ENCODE data around the gene CNTNAP2.

The CNTNAP2 gene

GRCh38 chr7:147952918-147953317 is 1836.3 kb downstream of the CNTNAP2 start:
- no peak for DNase-seq (ENCODE audit: low spot score)

GRCh38 chr7:147968046-147968610 is 1851.5 kb downstream of the CNTNAP2 start:
- DNase-seq (ENCODE audit: low spot score) = no peak

DNA sequence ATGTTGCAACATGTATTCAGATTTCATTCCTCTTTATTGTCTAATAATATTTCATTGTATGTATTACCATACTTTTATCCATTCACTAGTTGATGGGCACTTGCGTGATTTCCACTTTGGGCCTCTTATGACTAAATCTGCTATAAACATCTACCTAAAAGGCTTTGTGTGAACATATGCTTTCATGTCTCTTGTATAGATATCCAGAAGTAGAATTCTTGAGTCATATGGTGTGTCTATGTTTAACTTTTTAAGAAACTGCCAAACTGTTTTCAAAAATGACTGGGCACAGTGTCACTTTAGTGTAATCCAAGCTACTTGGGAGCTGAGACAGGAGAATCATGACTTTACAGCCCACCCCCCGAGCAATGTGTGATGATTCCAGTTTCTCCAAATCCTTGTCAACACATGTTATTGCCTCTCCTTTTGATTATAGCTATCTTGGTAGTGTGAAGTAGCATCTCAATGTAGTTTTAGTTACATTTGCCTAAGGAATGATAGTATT is 1855.1 kb downstream of the CNTNAP2 start:
- DNase-seq (ENCODE audit: low spot score) = no peak

- DNase-seq (ENCODE audit: low spot score) = no peak
Measured at GRCh38 chr7:147978201-147978600, 1861.6 kb downstream of the CNTNAP2 start.

DNA sequence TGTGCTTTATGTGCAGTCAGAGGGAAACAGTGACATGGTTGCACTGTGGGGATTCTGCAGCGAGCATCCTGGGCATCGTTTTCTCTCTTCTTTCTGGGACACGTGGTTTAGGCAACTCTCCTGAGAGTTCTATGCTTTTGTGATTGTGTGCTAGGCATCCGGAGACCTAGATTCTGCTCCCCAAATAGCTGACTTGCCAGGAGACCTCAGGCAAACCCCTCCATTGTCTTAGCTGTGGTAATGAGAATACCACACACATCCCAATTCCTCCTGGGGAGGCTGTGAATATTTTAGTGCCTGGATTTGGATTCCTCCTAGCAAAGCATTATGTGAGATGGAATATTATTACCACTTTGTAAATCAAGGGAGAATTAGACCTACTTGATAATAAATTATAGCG is 1862.0 kb downstream of the CNTNAP2 start:
- DNase-seq (ENCODE audit: low spot score) = no peak

DNA sequence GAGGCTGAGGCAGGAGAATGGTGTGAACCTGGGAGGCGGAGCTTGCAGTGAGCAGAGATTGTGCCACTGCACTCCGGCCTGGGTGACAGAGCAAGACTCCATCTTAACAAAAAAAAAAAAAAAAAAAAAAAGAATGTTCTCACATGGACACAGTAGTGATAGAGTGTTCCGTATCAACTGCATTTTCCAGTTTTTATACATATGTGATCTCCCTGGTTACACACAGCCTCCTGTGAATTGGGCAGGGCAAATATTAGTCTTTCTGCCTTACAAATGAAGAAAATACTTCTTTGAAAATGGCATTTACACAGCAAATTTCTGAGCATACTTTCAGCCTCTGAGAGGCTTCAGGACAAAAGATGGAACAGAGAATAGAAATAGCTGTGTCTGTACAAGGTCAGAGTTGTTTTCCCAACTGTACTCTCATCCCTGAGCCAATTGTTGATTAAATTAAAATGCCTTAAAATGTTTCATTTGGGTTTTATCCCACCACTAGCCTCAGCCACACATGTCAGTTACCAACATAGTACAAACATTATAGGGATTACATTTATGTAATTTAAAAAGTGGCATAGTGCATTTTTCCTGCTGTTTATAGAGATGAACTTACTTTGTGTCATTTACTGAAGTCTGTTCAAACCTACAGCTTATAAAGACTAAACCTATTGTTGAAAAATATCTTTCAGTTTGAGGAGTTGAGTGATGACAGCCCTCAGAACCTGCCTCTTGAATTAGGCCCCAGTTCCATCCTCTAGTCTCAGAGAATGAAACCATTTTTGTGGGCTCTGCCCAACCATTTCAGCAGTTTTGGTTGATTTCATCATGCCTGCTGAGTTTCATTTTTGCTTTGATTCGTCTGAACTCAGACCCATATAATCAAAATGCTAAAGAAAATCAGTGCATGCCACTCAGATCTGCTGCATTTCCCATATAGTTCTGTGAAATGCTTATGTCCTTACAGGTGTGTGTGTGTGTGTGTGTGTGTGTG is 1864.5 kb downstream of the CNTNAP2 start:
- peak; percentile 8 for DNase-seq (ENCODE audit: low spot score)

GRCh38 chr7:147982307-147982706 is 1865.7 kb downstream of the CNTNAP2 start:
- DNase-seq (ENCODE audit: low spot score) = no peak

GRCh38 chr7:147984265-147984664 is 1867.7 kb downstream of the CNTNAP2 start:
- DNase-seq (ENCODE audit: low spot score) = no peak

- no peak for DNase-seq (ENCODE audit: low spot score)
Measured at GRCh38 chr7:147990079-147990478, 1873.5 kb downstream of the CNTNAP2 start.

DNA sequence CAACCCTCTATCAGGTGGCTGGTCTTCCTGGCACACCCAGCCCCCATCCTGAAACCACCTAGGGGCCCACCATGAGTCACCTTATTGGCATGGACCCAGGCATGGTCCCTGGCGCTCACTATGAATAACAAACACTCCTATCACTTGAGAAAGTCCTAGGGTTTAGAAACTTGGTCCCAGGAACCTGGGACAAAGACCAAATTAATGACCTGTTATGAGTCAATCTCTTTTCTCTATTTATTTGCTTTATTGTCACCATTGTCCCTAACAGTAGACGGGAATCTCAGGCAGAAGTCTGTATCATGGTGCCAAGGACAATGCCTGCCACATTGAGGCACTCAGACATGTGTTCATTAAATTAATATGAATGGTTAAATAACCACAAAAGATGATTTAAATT is 1874.3 kb downstream of the CNTNAP2 start:
- DNase-seq (ENCODE audit: low spot score) = no peak

DNA sequence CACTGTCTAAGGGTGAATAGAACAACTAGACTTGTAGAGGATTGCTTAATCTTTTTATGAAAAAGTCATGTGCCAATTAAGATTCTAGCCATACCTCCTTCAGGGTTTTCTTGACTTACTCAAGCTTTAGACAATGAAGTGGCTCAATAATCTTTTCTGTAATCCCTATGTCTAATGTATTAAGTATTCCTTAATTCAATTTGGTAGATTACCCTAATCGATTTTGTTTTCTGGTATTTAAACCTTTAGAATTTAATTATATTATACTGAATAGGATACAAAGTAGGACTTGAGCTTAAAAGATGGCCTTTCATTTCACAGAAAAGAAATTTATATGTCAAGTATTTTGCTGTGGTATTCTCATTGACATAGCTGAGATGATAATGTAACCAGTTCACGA is 1876.1 kb downstream of the CNTNAP2 start:
- DNase-seq (ENCODE audit: low spot score) = no peak

GRCh38 chr7:147997636-147998035 is 1881.0 kb downstream of the CNTNAP2 start:
- DNase-seq (ENCODE audit: low spot score) = no peak

GRCh38 chr7:147999962-148000361 is 1883.4 kb downstream of the CNTNAP2 start:
- no peak for DNase-seq (ENCODE audit: low spot score)

DNA sequence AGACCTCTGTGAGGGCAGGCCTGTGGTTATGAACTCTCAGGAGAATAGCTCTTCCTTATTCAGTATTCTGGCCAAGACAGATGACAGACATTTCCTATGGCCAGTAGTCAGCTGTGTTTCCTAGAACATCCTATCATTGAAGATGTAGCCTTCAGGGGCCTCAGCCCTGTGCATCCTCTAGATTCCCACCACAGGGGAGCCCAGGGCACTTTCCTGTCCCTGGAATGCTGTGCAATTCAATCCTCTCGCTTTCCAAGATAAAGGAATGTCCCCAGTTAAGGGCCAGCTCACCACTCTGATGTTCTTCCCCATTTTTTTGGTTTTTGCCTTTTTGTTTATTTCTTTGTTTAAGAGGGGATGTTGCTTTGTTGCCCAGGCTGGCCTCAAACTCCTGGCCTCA is 1895.2 kb downstream of the CNTNAP2 start:
- DNase-seq (ENCODE audit: low spot score) = no peak

GRCh38 chr7:148014001-148014400 is 1897.4 kb downstream of the CNTNAP2 start:
- DNase-seq (ENCODE audit: low spot score) = no peak

DNA sequence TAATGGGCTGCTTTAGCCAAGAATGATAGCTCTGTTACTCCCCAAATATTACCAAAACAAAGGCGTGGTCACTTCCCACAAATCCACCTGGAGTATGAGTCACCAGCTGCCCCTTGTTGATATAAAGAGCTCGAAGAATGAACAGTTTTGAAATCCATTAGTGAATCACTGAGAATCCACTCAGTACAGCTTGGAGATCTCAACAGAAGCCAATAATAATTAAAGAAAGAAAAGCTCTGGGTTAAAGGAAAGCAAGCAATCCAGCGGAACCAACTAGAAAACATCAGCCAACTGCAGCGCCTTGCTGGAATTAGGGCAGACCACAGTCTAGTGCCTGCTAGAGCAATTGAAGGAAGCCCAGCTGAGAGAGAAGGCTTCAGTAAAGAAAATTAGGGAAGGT is 1897.9 kb downstream of the CNTNAP2 start:
- no peak for DNase-seq (ENCODE audit: low spot score)

DNA sequence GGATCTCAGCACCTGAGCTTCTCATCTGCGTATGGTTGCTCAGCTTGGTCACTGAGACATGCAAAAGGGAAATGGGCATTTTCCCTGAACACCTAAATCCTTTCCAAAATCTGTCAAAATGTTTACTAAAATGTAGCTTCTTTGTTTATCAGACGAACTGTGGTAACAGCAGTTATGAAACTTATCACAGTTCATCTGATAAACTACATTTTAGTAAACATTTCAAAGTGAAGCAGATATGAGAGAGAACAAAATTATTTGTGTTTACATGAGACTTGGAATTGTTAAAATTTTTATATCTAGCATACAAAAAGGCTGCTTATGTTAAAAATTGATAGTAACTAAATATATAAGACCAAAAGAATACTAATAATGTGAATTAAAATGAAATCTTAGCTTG is 1900.5 kb downstream of the CNTNAP2 start:
- DNase-seq (ENCODE audit: low spot score) = no peak

DNA sequence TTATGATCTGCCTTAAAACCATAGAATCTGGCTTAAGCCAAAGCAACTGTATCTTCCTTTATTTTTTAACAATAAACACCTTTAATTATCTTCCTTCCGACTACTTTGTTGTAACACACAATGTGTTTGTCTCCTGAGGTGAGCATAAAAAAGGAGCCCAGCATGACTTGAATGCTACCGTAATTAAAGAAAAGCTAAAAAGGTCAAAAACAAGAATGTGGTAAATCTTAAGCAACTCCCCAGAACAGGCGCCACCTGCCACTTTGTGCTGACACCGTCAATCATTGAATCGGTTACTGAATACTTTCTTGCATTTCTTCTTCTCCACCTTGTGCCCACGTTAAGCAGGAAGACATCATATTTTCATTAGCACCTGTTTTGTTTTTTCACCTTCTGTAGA is 1904.1 kb downstream of the CNTNAP2 start:
- no peak for DNase-seq (ENCODE audit: low spot score)

- no peak for DNase-seq (ENCODE audit: low spot score)
Measured at GRCh38 chr7:148021507-148022045, 1905.0 kb downstream of the CNTNAP2 start.

- DNase-seq (ENCODE audit: low spot score) = no peak
Measured at GRCh38 chr7:148022832-148023231, 1906.2 kb downstream of the CNTNAP2 start.

- DNase-seq (ENCODE audit: low spot score) = no peak
Measured at GRCh38 chr7:148026713-148027112, 1910.1 kb downstream of the CNTNAP2 start.

GRCh38 chr7:148028165-148028564 is 1911.6 kb downstream of the CNTNAP2 start:
- no peak for DNase-seq (ENCODE audit: low spot score)

GRCh38 chr7:148031019-148031418 is 1914.4 kb downstream of the CNTNAP2 start:
- no peak for DNase-seq (ENCODE audit: low spot score)

Data from NAMALWA (cell line).